ENCODE measurements around the gene PDGFRA. TPM values are rescaled to one million over a fixed set of nuclear protein-coding genes. Genes with fewer than 3 reads are reported as not detected.

The PDGFRA gene
- total RNA-seq, 4 donors from 2014 or later = 92.2 to 164 (median 130) TPM

GRCh38 chr4:54272051-54272450 is 43.0 kb downstream of the PDGFRA start:
- Histone ChIP-seq H3K4me1 (peaks cover 0 to 11% (median 0%) of the 10 kb centered on the region in 3 donors), H3K4me3 (no peak overlapping the region), H3K27me3 (peaks cover 8% of the 10 kb centered on the region), H3K27ac (no peak overlapping the region), H3K36me3 (no peaks in the 10 kb centered on the region), H3K9me3 (no peaks in the 10 kb centered on the region)
- ATAC-seq = no peak
- WGBS, 2 donors (ENCODE audit: low coverage in 1 of 2) = 94% methylated on average over 3 of the region's 3 CpGs; no CpG with 5 or more reads in 1 of the 2 donors
- no peak for TF ChIP-seq EP300 (IDR thresholded peaks at IDR 0.05)
- TF ChIP-seq, protein P1, sequence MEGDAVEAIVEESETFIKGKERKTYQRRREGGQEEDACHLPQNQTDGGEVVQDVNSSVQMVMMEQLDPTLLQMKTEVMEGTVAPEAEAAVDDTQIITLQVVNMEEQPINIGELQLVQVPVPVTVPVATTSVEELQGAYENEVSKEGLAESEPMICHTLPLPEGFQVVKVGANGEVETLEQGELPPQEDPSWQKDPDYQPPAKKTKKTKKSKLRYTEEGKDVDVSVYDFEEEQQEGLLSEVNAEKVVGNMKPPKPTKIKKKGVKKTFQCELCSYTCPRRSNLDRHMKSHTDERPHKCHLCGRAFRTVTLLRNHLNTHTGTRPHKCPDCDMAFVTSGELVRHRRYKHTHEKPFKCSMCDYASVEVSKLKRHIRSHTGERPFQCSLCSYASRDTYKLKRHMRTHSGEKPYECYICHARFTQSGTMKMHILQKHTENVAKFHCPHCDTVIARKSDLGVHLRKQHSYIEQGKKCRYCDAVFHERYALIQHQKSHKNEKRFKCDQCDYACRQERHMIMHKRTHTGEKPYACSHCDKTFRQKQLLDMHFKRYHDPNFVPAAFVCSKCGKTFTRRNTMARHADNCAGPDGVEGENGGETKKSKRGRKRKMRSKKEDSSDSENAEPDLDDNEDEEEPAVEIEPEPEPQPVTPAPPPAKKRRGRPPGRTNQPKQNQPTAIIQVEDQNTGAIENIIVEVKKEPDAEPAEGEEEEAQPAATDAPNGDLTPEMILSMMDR (IDR thresholded peaks at IDR 0.05) = no peak
- TF ChIP-seq POLR2A (IDR thresholded peaks at IDR 0.05) = no peak
- no peak for TF ChIP-seq POLR2AphosphoS5 (IDR thresholded peaks at IDR 0.05)

GRCh38 chr4:54274264-54274663 is 45.2 kb downstream of the PDGFRA start:
- TF ChIP-seq, protein P1 (IDR thresholded peaks at IDR 0.05) = no peak
- TF ChIP-seq EP300 (IDR thresholded peaks at IDR 0.05) (no peak), POLR2AphosphoS5 (IDR thresholded peaks at IDR 0.05) (no peak)
- no peak for ATAC-seq
- 96% methylated on average over 3 of the region's 3 CpGs; no CpG with 5 or more reads in 1 of the 2 donors for WGBS, 2 donors (ENCODE audit: low coverage in 1 of 2)
- H3K27ac ChIP-seq = no peak overlapping the region
- no peaks in the 10 kb centered on the region for H3K9me3 ChIP-seq
- H3K4me3 ChIP-seq = no peak overlapping the region
- H3K36me3 ChIP-seq = peaks cover 0 to 5% of the 10 kb centered on the region in 2 donors
- peaks cover 0 to 14% (median 0%) of the 10 kb centered on the region in 3 donors for H3K4me1 ChIP-seq
- peaks cover 8% of the 10 kb centered on the region for H3K27me3 ChIP-seq

DNA sequence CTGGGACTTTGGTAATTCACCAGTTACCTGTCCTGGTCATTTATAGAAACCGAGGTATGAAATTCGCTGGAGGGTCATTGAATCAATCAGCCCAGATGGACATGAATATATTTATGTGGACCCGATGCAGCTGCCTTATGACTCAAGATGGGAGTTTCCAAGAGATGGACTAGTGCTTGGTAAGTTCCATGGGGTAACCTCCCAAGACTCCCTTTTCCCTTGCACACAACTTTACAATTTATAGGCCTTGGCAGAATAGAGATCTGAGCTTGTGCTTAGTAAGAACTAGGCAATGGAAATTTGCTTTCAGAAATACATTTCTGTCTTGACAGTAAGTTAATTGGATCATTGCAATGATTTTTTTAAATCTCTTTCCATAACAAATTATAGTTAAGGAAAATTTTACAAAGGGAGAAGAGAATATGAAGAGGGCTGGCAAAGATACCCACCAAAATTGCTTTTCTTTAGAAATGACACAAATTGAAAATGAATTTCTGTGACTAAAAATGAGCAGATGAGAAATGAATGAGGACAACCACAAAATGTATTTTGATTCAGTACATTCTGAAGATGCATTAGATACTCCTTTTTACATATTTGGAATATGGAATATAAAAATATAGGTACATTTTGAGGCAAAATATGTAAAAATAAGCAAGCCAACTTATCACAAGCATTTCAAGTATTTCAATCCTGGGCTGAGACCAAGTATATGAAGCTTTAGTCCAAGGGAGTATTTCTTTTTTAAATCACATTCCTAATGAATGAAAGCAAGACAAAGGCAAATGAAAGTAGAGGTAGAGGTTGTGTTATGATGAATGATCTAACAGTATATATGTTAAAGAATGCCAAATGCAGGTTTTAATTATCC is 45.9 kb downstream of the PDGFRA start:
- no peak for ATAC-seq
- TF ChIP-seq, protein P1 (IDR thresholded peaks at IDR 0.05) = no peak
- TF ChIP-seq POLR2AphosphoS5 (IDR thresholded peaks at IDR 0.05) (no peak), EP300 (IDR thresholded peaks at IDR 0.05) (no peak)

GRCh38 chr4:54276641-54277430 is 47.7 kb downstream of the PDGFRA start:
- peaks cover 0 to 5% of the 10 kb centered on the region in 2 donors for H3K36me3 ChIP-seq
- H3K27ac ChIP-seq = peak overlapping the region in 2 of 4 donors; percentile 26 to 36
- peaks cover 8% of the 10 kb centered on the region for H3K27me3 ChIP-seq
- no peak for ATAC-seq
- H3K4me3 ChIP-seq = no peak overlapping the region
- TF ChIP-seq EP300 (IDR thresholded peaks at IDR 0.05) (no peak), POLR2AphosphoS5 (IDR thresholded peaks at IDR 0.05) (no peak), POLR2A (IDR thresholded peaks at IDR 0.05) (no peak)
- TF ChIP-seq, protein P1 (IDR thresholded peaks at IDR 0.05) = no peak
- 31 to 37% methylated on average over 14 to 18 of the region's 20 CpGs for WGBS, 2 donors (ENCODE audit: low coverage in 1 of 2)
- H3K9me3 ChIP-seq = no peaks in the 10 kb centered on the region
- H3K4me1 ChIP-seq = peaks cover 0 to 24% (median 5%) of the 10 kb centered on the region in 3 donors

More for the DNA sequence above, 45.9 kb downstream of the PDGFRA start:
- no peak overlapping the region for H3K4me3 ChIP-seq
- H3K27ac ChIP-seq = no peak overlapping the region
- peaks cover 8% of the 10 kb centered on the region for H3K27me3 ChIP-seq
- peaks cover 0 to 14% (median 0%) of the 10 kb centered on the region in 3 donors for H3K4me1 ChIP-seq
- H3K9me3 ChIP-seq = no peaks in the 10 kb centered on the region
- H3K36me3 ChIP-seq = peaks cover 0 to 5% of the 10 kb centered on the region in 2 donors
- WGBS, 2 donors (ENCODE audit: low coverage in 1 of 2) = 83 to 100% methylated on average over 1 to 2 of the region's 3 CpGs
